NCI-H2227 treated with DMSO at 0.1 percent for 48 hours (cell line): ENCODE results near the gene ZFAND3.
"Not testable (repeated sequence)": the region's sequence is repeated elsewhere in the genome, so short reads cannot be mapped to it uniquely, and the experiment has no call there.

Source experiments
- DNase-seq: peaks from one replicate; lab custom pipeline; 2025; lab: John Stamatoyannopoulos, UW

The ZFAND3 gene

DNA sequence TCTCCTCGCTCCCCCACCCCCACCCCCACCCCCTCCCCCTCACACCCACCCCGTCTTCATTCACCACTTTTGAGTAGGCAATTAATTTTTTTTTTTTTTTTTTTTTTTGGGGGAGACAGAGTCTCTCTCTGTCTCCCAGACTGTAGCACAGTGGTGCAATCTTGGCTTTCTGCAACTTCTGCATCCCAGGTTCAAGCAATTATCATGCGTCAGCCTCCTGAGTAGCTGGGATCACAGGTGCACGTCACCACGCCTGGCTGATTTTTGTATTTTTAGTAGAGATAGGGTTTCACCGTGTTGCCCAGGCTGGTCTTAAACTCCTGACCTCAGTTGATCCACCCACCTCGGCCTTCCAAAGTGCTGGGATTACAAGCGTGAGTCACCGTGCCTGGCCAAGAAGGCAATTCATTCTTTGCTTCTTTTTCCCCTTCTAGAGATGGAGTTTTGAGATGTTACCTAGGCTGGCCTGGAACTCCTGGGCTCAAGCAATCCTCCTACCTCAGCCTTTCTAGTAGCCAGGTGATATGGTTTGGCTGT lies 230.4 kb downstream of the ZFAND3 start:
- not testable (repeated sequence) for DNase-seq

- DNase-seq = no peak
Observed at GRCh38 chr6:38051819-38052434, 232.4 kb downstream of the ZFAND3 start.

GRCh38 chr6:38054527-38055202 lies 235.1 kb downstream of the ZFAND3 start:
- no peak for DNase-seq

- no peak for DNase-seq
Observed at GRCh38 chr6:38055203-38055589, 235.7 kb downstream of the ZFAND3 start.

DNA sequence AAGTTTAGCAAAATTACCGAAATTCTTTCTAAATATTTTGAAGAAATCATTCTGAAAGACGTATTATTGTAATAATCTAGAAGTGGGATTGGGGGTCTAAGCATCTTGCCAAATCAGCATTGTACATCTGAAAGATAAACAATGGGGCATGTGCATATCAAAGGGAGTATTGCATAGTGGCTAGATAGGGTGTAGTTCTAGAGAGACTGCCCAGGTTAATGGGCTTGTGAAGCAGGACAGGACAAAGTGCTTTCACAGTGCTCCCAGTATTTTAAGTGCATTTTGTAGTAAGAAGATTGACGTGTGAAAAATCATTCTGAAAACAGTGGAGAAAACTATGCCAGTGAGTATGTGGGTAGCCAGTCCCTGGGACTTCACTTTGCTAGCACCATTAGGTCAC lies 236.8 kb downstream of the ZFAND3 start:
- no peak for DNase-seq

- DNase-seq = no peak
Observed at GRCh38 chr6:38057994-38058393, 238.5 kb downstream of the ZFAND3 start.

DNA sequence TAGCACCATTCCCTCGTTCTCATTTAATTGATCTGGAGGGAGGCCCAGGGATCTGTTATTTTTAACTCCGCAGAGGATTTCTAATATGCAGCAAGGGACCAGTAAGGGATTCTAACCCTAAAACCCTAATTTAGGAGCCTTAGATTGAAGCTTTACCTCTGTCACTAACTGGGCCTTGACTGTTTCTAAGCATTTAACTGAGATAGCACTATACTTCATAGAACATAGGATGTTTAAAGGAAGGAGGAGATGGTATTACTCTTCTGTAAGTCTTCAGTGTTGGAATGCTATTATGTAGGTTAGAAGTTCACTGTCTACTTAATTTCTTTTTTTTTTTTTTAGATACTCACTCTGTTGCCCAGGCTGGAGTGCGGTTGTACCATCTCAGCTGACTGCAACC lies 242.5 kb downstream of the ZFAND3 start:
- no peak for DNase-seq

- no peak for DNase-seq
Observed at GRCh38 chr6:38063973-38064372, 244.4 kb downstream of the ZFAND3 start.

GRCh38 chr6:38064431-38064830 lies 244.9 kb downstream of the ZFAND3 start:
- DNase-seq = no peak

DNA sequence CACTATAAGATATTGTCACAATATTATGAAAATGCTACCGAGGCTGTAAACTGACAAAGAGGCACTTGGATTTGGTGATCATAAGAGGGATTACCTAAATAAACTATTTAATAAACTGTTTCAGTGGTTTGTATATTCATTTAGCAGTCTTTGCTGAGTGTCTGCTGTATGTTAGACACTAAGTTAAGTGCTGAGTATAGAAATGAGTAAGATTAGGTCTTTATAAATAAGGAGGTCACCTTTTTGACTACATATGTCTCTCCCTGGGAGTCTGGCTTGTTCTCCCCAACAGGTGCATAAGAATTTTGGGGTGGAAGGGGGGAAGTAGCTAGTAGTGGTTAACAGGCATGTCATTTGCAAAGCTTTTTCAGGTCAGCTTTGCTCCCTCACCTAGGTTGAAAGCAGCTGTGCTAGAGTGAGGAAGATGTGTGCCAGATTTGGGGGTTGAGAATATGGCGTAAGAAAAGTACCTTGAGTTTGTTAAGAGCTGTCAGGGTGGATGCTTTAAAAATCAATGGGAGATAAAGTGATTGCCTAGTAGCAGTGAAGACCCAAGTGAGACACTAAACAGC lies 246.3 kb downstream of the ZFAND3 start:
- no peak for DNase-seq

DNA sequence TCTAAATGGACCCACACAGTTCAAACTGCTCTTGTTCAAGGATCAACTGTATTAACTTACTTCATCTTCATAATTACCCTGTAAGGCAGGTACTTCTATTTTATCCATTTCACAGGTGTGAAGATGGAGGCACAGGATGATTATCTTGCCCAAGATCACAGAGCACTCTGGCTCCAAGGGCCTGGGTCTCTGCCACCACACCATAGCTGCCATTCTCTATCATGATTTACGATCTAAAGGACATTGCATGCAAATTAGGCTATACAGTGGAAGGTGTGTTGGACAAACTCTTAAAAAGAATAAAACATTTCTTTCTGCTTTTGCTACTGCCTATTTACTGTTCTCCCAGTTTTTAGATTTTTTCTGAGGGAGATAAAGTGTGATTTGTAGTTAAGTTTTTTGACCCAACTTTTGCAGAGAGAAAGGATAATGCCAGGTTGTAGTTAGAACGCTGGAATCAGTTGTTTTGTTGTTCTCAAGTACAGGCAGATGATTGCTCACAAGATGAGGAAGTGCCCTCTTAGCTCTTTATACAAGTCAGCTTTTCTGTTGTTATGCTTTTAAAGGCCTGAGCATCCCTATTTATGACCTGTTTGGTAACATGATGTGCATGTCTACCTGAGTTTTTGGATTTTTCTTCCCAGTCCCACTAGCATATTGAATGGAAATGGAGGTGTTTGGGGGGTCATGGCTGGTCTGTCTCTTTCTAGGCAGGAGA lies 247.9 kb downstream of the ZFAND3 start:
- DNase-seq = peak; percentile 24

GRCh38 chr6:38068854-38069590 lies 249.5 kb downstream of the ZFAND3 start:
- DNase-seq = peak; percentile 2

- DNase-seq = no peak
Observed at GRCh38 chr6:38077488-38078030, 258.0 kb downstream of the ZFAND3 start.

DNA sequence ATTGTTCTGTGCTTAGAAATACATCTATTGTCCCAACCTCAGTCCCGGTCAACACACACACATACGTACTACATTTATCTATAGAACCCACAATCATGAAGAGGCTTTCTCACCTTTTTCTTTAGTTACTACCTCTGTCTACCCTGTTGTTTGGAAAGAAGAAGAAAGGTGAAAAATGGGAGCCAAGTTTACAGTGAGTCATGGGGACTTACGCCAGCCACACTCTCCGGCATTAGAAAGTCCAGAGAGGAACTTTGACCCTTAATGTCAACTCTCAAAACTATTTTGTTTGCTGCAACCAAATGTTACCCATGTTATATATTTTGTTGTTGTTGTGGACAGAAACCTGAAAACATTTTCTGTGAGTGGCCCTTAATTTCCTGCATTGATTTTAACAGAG lies 259.1 kb downstream of the ZFAND3 start:
- no peak for DNase-seq

DNA sequence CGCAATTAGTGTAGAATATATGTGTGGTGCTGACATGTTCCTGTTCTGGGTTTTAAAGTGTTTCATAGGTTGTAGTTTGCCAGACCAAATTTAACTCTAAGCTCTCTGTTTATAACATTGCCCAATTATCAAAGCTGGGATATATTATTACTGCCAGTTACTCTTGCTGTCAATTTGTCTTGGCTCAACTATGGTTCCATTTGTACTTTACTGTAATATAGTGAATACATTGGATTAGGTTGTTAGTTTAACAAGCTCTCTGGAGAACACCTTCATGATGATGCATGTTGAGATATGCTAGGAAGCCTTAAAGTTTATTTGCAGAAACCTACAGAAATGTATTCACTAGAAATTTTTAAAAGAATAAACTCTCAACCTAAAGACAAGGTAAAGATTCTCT lies 259.6 kb downstream of the ZFAND3 start:
- DNase-seq = no peak

- DNase-seq = no peak
Observed at GRCh38 chr6:38079537-38079936, 260.0 kb downstream of the ZFAND3 start.

- DNase-seq = no peak
Observed at GRCh38 chr6:38080360-38080759, 260.8 kb downstream of the ZFAND3 start.

- no peak for DNase-seq
Observed at GRCh38 chr6:38080889-38081288, 261.4 kb downstream of the ZFAND3 start.

- no peak for DNase-seq
Observed at GRCh38 chr6:38085031-38085430, 265.5 kb downstream of the ZFAND3 start.

GRCh38 chr6:38086346-38086745 lies 266.8 kb downstream of the ZFAND3 start:
- no peak for DNase-seq

- DNase-seq = no peak
Observed at GRCh38 chr6:38088010-38088409, 268.5 kb downstream of the ZFAND3 start.

- no peak for DNase-seq
Observed at GRCh38 chr6:38088829-38089228, 269.3 kb downstream of the ZFAND3 start.
